Sigmoid colon (tissue), 4 donors: ENCODE data around the gene MED13L.

Experiments
- CTCF ChIP-seq, 4 experiments: fragments of 450-650 bp in 3 of 4; fragments of 200-600 bp in 1 of 4; IDR thresholded peaks; one replicate each; pipeline ENCODE4 v1.5.1; 2016 to 2019; ENCODE audit warnings: antibody characterized with exemption in 4 of 4, mild to moderate bottlenecking in 3 of 4, moderate library complexity in 2 of 4
- EP300 ChIP-seq, 4 donors: sonication (generic); formaldehyde crosslinking; IDR thresholded peaks; one replicate each; pipeline ENCODE4 v1.6.1; 2017; ENCODE audit warnings: antibody characterized with exemption in 4 of 4
- POLR2A ChIP-seq, 2 donors: fragments of 450-650 bp; IDR thresholded peaks; one replicate each; pipeline ENCODE4 v1.6.1; 2016; ENCODE audit warnings: antibody characterized with exemption in 2 of 2, mild to moderate bottlenecking in 2 of 2, moderate library complexity in 2 of 2
- POLR2AphosphoS5 ChIP-seq, 4 donors: sonication (generic); formaldehyde crosslinking; IDR thresholded peaks; one replicate each; pipeline ENCODE4 v1.6.1; 2017; ENCODE audit warnings: antibody characterized with exemption in 4 of 4

- TF ChIP-seq CTCF (IDR thresholded peaks at IDR 0.05): no peak
- TF ChIP-seq EP300 (IDR thresholded peaks at IDR 0.05): no peak
- no peak for TF ChIP-seq POLR2AphosphoS5 (IDR thresholded peaks at IDR 0.05)
- no peak for TF ChIP-seq POLR2A (IDR thresholded peaks at IDR 0.05)
Measured at GRCh38 chr12:116323406-116324386, 46.2 kb upstream of the MED13L start.
